ENCODE results near the gene ATP13A3. TPM values are rescaled to one million over a fixed set of nuclear protein-coding genes. Genes with fewer than 3 reads are reported as not detected.

Gene ATP13A3
- total RNA-seq, 1 donor from 2014 or later: 63.1 TPM

- Mint-ChIP-seq H3K4me3 (ENCODE audit: unreplicated experiment) (no peak overlapping the region), H3K9me3 (ENCODE audit: unreplicated experiment) (no peaks in the 10 kb centered on the region), H3K27me3 (ENCODE audit: unreplicated experiment) (no peaks in the 10 kb centered on the region), H3K27ac (ENCODE audit: unreplicated experiment) (no peak overlapping the region), H3K4me1 (ENCODE audit: unreplicated experiment) (peaks cover 8% of the 10 kb centered on the region), H3K36me3 (ENCODE audit: unreplicated experiment) (no peaks in the 10 kb centered on the region)
- no peak for TF ChIP-seq CTCF (IDR thresholded peaks at IDR 0.05)
- no peak for DNase-seq (ENCODE audit: extremely low spot score, unreplicated experiment)
These were observed 18.7 kb downstream of the ATP13A3 start for GRCh38 chr3:194468086-194468485.

- H3K4me1 Mint-ChIP-seq (ENCODE audit: unreplicated experiment): peaks cover 4% of the 10 kb centered on the region
- DNase-seq (ENCODE audit: extremely low spot score, unreplicated experiment): no peak
- H3K36me3 Mint-ChIP-seq (ENCODE audit: unreplicated experiment): no peaks in the 10 kb centered on the region
- H3K9me3 Mint-ChIP-seq (ENCODE audit: unreplicated experiment): no peaks in the 10 kb centered on the region
- no peak overlapping the region for H3K27ac Mint-ChIP-seq (ENCODE audit: unreplicated experiment)
- H3K4me3 Mint-ChIP-seq (ENCODE audit: unreplicated experiment): no peak overlapping the region
- TF ChIP-seq CTCF (IDR thresholded peaks at IDR 0.05): no peak
- no peaks in the 10 kb centered on the region for H3K27me3 Mint-ChIP-seq (ENCODE audit: unreplicated experiment)
These were observed 19.9 kb downstream of the ATP13A3 start for GRCh38 chr3:194466761-194467356.

GRCh38 chr3:194465920-194466570 is 20.8 kb downstream of the ATP13A3 start:
- Mint-ChIP-seq H3K27me3 (ENCODE audit: unreplicated experiment) (no peaks in the 10 kb centered on the region), H3K4me3 (ENCODE audit: unreplicated experiment) (no peak overlapping the region), H3K27ac (ENCODE audit: unreplicated experiment) (no peak overlapping the region), H3K36me3 (ENCODE audit: unreplicated experiment) (peaks cover 3% of the 10 kb centered on the region), H3K9me3 (ENCODE audit: unreplicated experiment) (no peaks in the 10 kb centered on the region), H3K4me1 (ENCODE audit: unreplicated experiment) (peaks cover 4% of the 10 kb centered on the region)
- DNase-seq (ENCODE audit: extremely low spot score, unreplicated experiment): no peak
- TF ChIP-seq CTCF (IDR thresholded peaks at IDR 0.05): no peak

- Mint-ChIP-seq H3K36me3 (ENCODE audit: unreplicated experiment) (peaks cover 8% of the 10 kb centered on the region), H3K4me3 (ENCODE audit: unreplicated experiment) (no peak overlapping the region), H3K27me3 (ENCODE audit: unreplicated experiment) (no peaks in the 10 kb centered on the region), H3K9me3 (ENCODE audit: unreplicated experiment) (no peaks in the 10 kb centered on the region), H3K27ac (ENCODE audit: unreplicated experiment) (no peak overlapping the region), H3K4me1 (ENCODE audit: unreplicated experiment) (peaks cover 4% of the 10 kb centered on the region)
- no peak for TF ChIP-seq CTCF (IDR thresholded peaks at IDR 0.05)
- DNase-seq (ENCODE audit: extremely low spot score, unreplicated experiment): no peak
These were observed 21.6 kb downstream of the ATP13A3 start for GRCh38 chr3:194465246-194465645.

GRCh38 chr3:194464692-194465091 is 22.1 kb downstream of the ATP13A3 start:
- Mint-ChIP-seq H3K36me3 (ENCODE audit: unreplicated experiment) (peaks cover 12% of the 10 kb centered on the region), H3K27ac (ENCODE audit: unreplicated experiment) (no peak overlapping the region), H3K9me3 (ENCODE audit: unreplicated experiment) (no peaks in the 10 kb centered on the region), H3K27me3 (ENCODE audit: unreplicated experiment) (no peaks in the 10 kb centered on the region), H3K4me3 (ENCODE audit: unreplicated experiment) (no peak overlapping the region), H3K4me1 (ENCODE audit: unreplicated experiment) (peaks cover 4% of the 10 kb centered on the region)
- no peak for DNase-seq (ENCODE audit: extremely low spot score, unreplicated experiment)
- no peak for TF ChIP-seq CTCF (IDR thresholded peaks at IDR 0.05)

Measured in osteocyte (in vitro differentiated cells).